Testis (tissue), 3 donors: ENCODE results near the gene C19orf47. TPM values are rescaled to one million over a fixed set of nuclear protein-coding genes. Genes with fewer than 3 reads are reported as not detected.

Experiments
- DNase-seq: peaks from one replicate; pipeline ENCODE4 v3.0.0-alpha.2; 2019
- H3K27ac ChIP-seq, 2 donors: fragments of 200-600 bp; sonication (generic); one replicate each; pipeline ENCODE4 v1.5.1; 2019
- H3K27me3 ChIP-seq: fragments of 200-600 bp; sonication (generic); one replicate; pipeline ENCODE4 v1.5.1; 2019
- H3K36me3 ChIP-seq: fragments of 200-600 bp; sonication (generic); one replicate; pipeline ENCODE4 v1.5.1; 2017; ENCODE audit warnings: low read depth; ENCODE audit errors: missing control alignments
- H3K4me1 ChIP-seq: fragments of 200-600 bp; sonication (generic); one replicate; pipeline ENCODE4 v1.5.1; 2019
- H3K4me3 ChIP-seq, 2 donors: fragments of 200-600 bp; sonication (generic); one replicate each; pipeline ENCODE4 v1.5.1; 2017 to 2019
- H3K9me3 ChIP-seq: fragments of 200-600 bp; sonication (generic); one replicate; pipeline ENCODE4 v1.5.1; 2017
- POLR2A ChIP-seq: fragments of 450-650 bp; IDR thresholded peaks from one replicate; pipeline ENCODE4 v1.6.1; 2017; ENCODE audit warnings: antibody characterized with exemption, mild to moderate bottlenecking, moderate library complexity
- WGBS, 2 donors: methylation state at CpG; one replicate each; pipeline ENCODE4 v1.1.5; 2018; 5-methylcytosine and 5-hydroxymethylcytosine counted together
- intact Hi-C: fragments of 100-400 bp; cut with DNase I; formaldehyde crosslinking; loops from one replicate; pipeline ENCODE4 v1.15.1; 2023; ENCODE audit warnings: low total_unique reads
- polyA plus RNA-seq: library from polyadenylated mRNA; stranded (reverse); fragments of 350-450 nt; fragmentation: Illumina TruSeq; extraction: RNeasy Lipid Tissue Mini Kit (QIAGEN cat#74804); gene quantifications from one replicate; pipeline ENCODE4 v1.2.3, GENCODE V29; 2014; ENCODE audit warnings: low read depth, low replicate concordance; ENCODE audit not compliant: insufficient read depth
- total RNA-seq, 2 donors: library from RNA; depleted of rRNA; stranded (reverse); fragments of >200 nt; gene quantifications; one replicate each; pipeline ENCODE4 v1.2.3, GENCODE V29; 2016
- TF ChIP-seq, protein P1 (sequence below), 3 experiments: fragments of 450-650 bp in 2 of 3; fragments of 200-600 bp in 1 of 3; sonication (generic) in 1 of 3; IDR thresholded peaks; one replicate each; pipeline ENCODE4 v1.5.1; 2016 to 2019; ENCODE audit warnings: antibody characterized with exemption in 3 of 3, mild to moderate bottlenecking in 2 of 3, moderate library complexity in 1 of 3

Gene C19orf47
- total and polyA plus RNA-seq, 3 donors from 2014 or later, result 48.9 to 62.2 (median 57.1) TPM

DNA sequence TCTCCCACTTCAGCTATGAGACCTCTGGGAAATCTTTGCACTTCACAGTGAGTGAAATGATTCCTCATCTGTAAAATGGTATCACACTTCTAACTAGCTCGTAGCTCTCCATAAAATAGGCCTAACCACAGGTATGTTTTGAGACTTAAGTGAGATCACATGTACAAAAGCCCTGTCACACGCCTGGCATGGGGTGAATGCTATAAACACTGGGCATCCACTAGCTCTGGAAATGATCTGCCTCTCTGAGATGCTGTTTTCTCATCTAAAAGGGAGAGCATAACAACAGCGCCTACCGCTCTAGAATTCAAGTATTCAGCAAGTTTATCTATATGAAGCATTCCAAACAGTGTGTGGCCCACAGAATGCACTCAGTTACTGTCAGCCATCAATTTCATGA is 65.3 kb downstream of the C19orf47 start:
- intact Hi-C loops, result no loop called here
- DNase-seq, result no peak
- peak overlapping the region in 1 of 2 donors; percentile 95 for H3K27ac ChIP-seq

DNA sequence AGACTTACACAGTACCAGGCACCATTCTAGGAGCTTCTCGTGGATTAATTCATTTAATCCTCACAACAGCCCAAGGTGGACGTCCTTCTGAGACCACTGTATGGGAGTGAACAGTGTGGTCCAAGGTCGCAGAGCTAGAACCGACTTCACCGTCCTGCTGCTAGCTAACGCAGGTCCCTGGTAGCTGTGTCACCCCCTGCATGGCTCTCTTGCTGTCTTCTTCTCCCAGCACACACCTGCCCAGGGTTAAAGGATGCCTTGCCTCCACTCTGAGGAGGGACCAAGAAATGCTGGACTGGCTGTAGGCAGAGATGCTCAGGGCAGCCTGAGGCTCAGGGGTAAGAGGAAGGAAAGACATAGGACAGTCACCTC is 66.0 kb downstream of the C19orf47 start:
- H3K27me3 ChIP-seq, result no peaks in the 10 kb centered on the region
- intact Hi-C loops, result no loop called here
- peak overlapping the region in 1 of 2 donors; percentile 25 for H3K27ac ChIP-seq
- H3K36me3 ChIP-seq, result no peaks in the 10 kb centered on the region
- H3K4me1 ChIP-seq, result peaks cover 84% of the 10 kb centered on the region
- H3K9me3 ChIP-seq, result no peaks in the 10 kb centered on the region
- no peak overlapping the region for H3K4me3 ChIP-seq
- no peak for DNase-seq
- TF ChIP-seq, protein P1, sequence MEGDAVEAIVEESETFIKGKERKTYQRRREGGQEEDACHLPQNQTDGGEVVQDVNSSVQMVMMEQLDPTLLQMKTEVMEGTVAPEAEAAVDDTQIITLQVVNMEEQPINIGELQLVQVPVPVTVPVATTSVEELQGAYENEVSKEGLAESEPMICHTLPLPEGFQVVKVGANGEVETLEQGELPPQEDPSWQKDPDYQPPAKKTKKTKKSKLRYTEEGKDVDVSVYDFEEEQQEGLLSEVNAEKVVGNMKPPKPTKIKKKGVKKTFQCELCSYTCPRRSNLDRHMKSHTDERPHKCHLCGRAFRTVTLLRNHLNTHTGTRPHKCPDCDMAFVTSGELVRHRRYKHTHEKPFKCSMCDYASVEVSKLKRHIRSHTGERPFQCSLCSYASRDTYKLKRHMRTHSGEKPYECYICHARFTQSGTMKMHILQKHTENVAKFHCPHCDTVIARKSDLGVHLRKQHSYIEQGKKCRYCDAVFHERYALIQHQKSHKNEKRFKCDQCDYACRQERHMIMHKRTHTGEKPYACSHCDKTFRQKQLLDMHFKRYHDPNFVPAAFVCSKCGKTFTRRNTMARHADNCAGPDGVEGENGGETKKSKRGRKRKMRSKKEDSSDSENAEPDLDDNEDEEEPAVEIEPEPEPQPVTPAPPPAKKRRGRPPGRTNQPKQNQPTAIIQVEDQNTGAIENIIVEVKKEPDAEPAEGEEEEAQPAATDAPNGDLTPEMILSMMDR (IDR thresholded peaks at IDR 0.05), result no peak
- TF ChIP-seq POLR2A, result no peak
- WGBS, 2 donors, result 58 to 59% methylated on average over 6 of the region's 6 CpGs

More for the DNA sequence above, 65.3 kb downstream of the C19orf47 start:
- no peaks in the 10 kb centered on the region for H3K27me3 ChIP-seq
- H3K36me3 ChIP-seq, result no peaks in the 10 kb centered on the region
- H3K4me1 ChIP-seq, result peaks cover 77% of the 10 kb centered on the region
- 66 to 75% methylated on average over 4 of the region's 4 CpGs for WGBS, 2 donors
- H3K9me3 ChIP-seq, result no peaks in the 10 kb centered on the region
- H3K4me3 ChIP-seq, result no peak overlapping the region
- no peak for TF ChIP-seq POLR2A
- TF ChIP-seq, protein P1 (IDR thresholded peaks at IDR 0.05), result no peak

DNA sequence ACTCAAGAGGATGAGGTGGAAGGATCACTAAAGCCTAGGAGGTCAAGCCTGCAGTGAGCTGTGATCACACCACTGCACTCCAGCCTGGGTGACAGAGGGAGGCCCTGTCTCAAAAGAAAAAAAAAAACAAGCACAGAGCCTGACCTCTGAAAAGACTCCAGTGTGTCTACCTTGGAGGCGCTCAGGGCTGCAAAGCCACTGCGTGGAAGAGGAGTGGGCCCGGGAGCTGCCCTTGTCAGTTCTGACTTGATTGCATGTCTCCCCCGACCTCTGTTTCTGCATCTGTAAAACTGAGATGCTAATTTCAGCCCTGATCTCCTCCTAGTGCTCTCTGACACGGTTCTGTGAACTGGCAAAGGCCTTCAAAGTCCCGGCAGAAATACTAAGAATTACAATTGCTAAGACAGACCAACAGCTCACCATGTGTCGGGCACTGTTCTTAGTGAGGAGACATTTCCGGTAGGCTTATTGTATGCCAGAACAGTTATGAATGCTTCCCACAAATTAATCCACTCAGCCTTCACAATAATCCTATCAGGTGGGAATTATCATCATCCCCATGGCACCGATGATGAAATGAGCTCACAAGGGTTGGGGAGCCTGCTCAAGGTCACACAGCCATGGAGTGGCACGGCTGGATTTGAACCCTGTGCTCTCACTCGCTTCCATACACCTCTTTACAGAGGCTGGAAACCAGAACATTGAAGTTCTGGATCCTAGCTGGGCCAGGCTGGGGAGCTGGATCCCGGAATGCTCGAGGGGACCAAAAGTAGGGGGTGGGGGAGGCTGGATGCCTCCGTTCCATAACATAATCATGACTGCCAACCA is 66.6 kb downstream of the C19orf47 start:
- no peak for DNase-seq
- H3K4me3 ChIP-seq, result no peak overlapping the region
- peak overlapping the region in 1 of 2 donors; percentile 25 for H3K27ac ChIP-seq
- 60 to 75% methylated on average over 13 to 14 of the region's 14 CpGs for WGBS, 2 donors
- no peaks in the 10 kb centered on the region for H3K27me3 ChIP-seq
- no peaks in the 10 kb centered on the region for H3K9me3 ChIP-seq
- no peak for TF ChIP-seq POLR2A
- H3K4me1 ChIP-seq, result peaks cover 86% of the 10 kb centered on the region
- H3K36me3 ChIP-seq, result no peaks in the 10 kb centered on the region
- intact Hi-C loops, result no loop called here

DNA sequence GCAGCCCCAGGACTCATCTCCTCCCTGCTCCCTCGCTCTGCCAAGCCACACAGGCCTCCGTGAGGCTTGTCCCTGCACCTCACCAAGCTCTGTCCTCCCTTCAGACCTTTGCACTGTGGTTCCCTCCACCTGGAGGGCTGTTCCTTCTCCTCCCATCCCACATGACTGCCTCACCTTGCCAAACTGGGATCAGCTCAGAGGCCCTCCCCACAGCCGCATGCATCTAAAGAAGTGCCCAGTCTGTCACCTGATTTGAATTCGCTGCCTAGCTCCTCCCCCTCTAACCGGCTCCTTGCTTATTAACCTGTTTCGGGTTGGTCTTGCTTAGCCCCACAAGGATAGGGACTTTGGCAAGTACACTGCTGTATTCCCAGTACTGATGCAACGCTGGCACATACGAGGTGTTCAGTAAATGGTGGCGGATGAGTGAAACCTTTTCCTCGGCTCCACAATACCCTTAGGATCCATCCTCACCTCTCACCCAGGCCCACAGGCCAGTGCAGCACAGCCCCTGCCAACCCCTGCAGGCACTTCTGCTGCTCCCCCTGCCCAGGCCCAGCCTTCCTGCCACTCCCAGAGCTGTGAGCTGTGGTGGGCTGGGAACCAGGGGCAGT is 67.5 kb downstream of the C19orf47 start:
- no peak overlapping the region for H3K4me3 ChIP-seq
- DNase-seq, result peak; percentile 60
- H3K36me3 ChIP-seq, result no peaks in the 10 kb centered on the region
- peaks cover 81% of the 10 kb centered on the region for H3K4me1 ChIP-seq
- H3K9me3 ChIP-seq, result no peaks in the 10 kb centered on the region
- no peaks in the 10 kb centered on the region for H3K27me3 ChIP-seq
- WGBS, 2 donors, result 43 to 71% methylated on average over 10 of the region's 10 CpGs
- peak overlapping the region; percentile 69 to 88 for H3K27ac ChIP-seq
- intact Hi-C loops, result no loop called here
- no peak for TF ChIP-seq POLR2A
- TF ChIP-seq, protein P1 (IDR thresholded peaks at IDR 0.05), result no peak

DNA sequence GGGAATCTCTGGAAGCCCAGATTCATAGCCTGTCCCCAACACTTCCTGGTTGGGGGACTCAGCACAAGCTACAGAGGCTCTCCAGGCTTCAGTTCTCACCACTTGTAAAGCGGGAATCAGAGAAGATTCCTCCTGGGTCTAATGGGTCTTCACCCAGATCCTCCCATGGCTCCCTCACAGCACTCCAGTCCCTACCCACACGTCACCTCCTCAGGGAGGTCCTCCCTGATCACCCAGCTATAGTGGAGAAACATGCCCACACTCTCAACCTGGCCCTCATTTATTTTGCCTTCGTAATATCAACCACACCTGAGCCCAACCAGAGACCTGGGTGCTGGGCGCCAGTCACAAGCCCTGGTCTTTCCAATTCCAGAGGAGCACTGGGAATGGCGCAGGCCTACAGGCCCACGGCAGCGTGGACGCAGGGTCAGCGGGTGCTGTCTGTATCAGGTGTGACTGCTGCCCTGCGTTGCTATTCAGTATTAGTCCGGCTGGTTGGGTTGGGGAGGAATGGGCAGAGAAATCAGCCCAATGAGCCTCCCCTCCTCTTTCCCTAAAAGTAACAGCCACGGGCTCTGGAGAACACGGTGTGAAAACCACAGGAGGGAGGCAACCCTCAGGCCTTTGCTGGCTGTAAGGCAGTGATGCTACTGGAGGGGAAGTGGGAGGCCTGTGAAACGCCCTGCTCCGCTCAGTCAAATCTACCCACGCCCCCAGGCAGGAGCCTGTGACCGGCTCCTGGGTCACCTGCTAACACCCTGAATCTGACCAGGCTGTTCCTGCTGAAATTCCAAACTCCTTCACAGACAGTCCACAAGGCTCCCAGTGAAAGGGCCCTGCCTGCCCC is 68.2 kb downstream of the C19orf47 start:
- intact Hi-C loops, result no loop called here
- 50 to 76% methylated on average over 13 to 17 of the region's 17 CpGs for WGBS, 2 donors

More for the DNA sequence above, 68.2 kb downstream of the C19orf47 start:
- Histone ChIP-seq H3K27ac (peak overlapping the region; percentile 69 to 88), H3K4me1 (peaks cover 84% of the 10 kb centered on the region), H3K4me3 (no peak overlapping the region), H3K27me3 (no peaks in the 10 kb centered on the region), H3K36me3 (no peaks in the 10 kb centered on the region), H3K9me3 (no peaks in the 10 kb centered on the region)
- TF ChIP-seq POLR2A, result no peak
- TF ChIP-seq, protein P1 (IDR thresholded peaks at IDR 0.05), result no peak
- DNase-seq, result no peak
